Measurements from ENCODE around the gene ANGPT4.

ANGPT4 gene

GRCh38 chr20:916125-916799, at the start of gene ANGPT4:
Gene ANGPT4 (minus strand): TSS chr20:916334. CDS start chr20:916214, 120 bp downstream.
- no peak for TF ChIP-seq POLR2A (IDR thresholded peaks at IDR 0.05; ENCODE audit: low read depth, low read length)
- DNase-seq (ENCODE audit: insufficient read length, low spot score) = no peak
- no peak for FAIRE-seq

- no peak for DNase-seq (ENCODE audit: insufficient read length, low spot score)
- no peak for FAIRE-seq
- no peak for TF ChIP-seq POLR2A (IDR thresholded peaks at IDR 0.05; ENCODE audit: low read depth, low read length)
Measured at GRCh38 chr20:963795-964194, 47.7 kb upstream of the ANGPT4 start.

GRCh38 chr20:962683-963082, 46.5 kb upstream of the ANGPT4 start:
- FAIRE-seq = no peak
- no peak for DNase-seq (ENCODE audit: insufficient read length, low spot score)
- no peak for TF ChIP-seq POLR2A (IDR thresholded peaks at IDR 0.05; ENCODE audit: low read depth, low read length)

GRCh38 chr20:962223-962622, 46.1 kb upstream of the ANGPT4 start:
- no peak for TF ChIP-seq POLR2A (IDR thresholded peaks at IDR 0.05; ENCODE audit: low read depth, low read length)
- DNase-seq (ENCODE audit: insufficient read length, low spot score) (no peak), FAIRE-seq (no peak)

GRCh38 chr20:961768-962167, 45.6 kb upstream of the ANGPT4 start:
- no peak for FAIRE-seq
- TF ChIP-seq POLR2A (IDR thresholded peaks at IDR 0.05; ENCODE audit: low read depth, low read length) = no peak

GRCh38 chr20:959996-960615, 44.0 kb upstream of the ANGPT4 start:
- no peak for DNase-seq (ENCODE audit: insufficient read length, low spot score)
- no peak for TF ChIP-seq POLR2A (IDR thresholded peaks at IDR 0.05; ENCODE audit: low read depth, low read length)
- no peak for FAIRE-seq

More at GRCh38 chr20:961768-962167, 45.6 kb upstream of the ANGPT4 start:
- DNase-seq (ENCODE audit: insufficient read length, low spot score) = no peak

- FAIRE-seq (no peak), DNase-seq (ENCODE audit: insufficient read length, low spot score) (no peak)
- no peak for TF ChIP-seq POLR2A (IDR thresholded peaks at IDR 0.05; ENCODE audit: low read depth, low read length)
Measured at GRCh38 chr20:958936-959815, 43.0 kb upstream of the ANGPT4 start.

GRCh38 chr20:957544-957943, 41.4 kb upstream of the ANGPT4 start:
- TF ChIP-seq POLR2A (IDR thresholded peaks at IDR 0.05; ENCODE audit: low read depth, low read length) = no peak
- DNase-seq (ENCODE audit: insufficient read length, low spot score) (no peak), FAIRE-seq (no peak)

GRCh38 chr20:956330-956951, 40.3 kb upstream of the ANGPT4 start:
- no peak for TF ChIP-seq POLR2A (IDR thresholded peaks at IDR 0.05; ENCODE audit: low read depth, low read length)
- DNase-seq (ENCODE audit: insufficient read length, low spot score) (peak; percentile 73), FAIRE-seq (no peak)

- DNase-seq (ENCODE audit: insufficient read length, low spot score) (no peak), FAIRE-seq (no peak)
- TF ChIP-seq POLR2A (IDR thresholded peaks at IDR 0.05; ENCODE audit: low read depth, low read length) = no peak
Measured at GRCh38 chr20:955656-956055, 39.5 kb upstream of the ANGPT4 start.

- FAIRE-seq (no peak), DNase-seq (ENCODE audit: insufficient read length, low spot score) (no peak)
- no peak for TF ChIP-seq POLR2A (IDR thresholded peaks at IDR 0.05; ENCODE audit: low read depth, low read length)
Measured at GRCh38 chr20:955111-955510, 39.0 kb upstream of the ANGPT4 start.

- no peak for DNase-seq (ENCODE audit: insufficient read length, low spot score)
- no peak for FAIRE-seq
- no peak for TF ChIP-seq POLR2A (IDR thresholded peaks at IDR 0.05; ENCODE audit: low read depth, low read length)
Measured at GRCh38 chr20:953742-954141, 37.6 kb upstream of the ANGPT4 start.

GRCh38 chr20:952196-952795, 36.2 kb upstream of the ANGPT4 start:
- DNase-seq (ENCODE audit: insufficient read length, low spot score) = peak; percentile 38
- TF ChIP-seq POLR2A (IDR thresholded peaks at IDR 0.05; ENCODE audit: low read depth, low read length) = no peak
- FAIRE-seq = no peak

Measured in H54 (cell line).